Measurements from ENCODE around the gene LRSAM1. TPM values are rescaled to one million over a fixed set of nuclear protein-coding genes. Genes with fewer than 3 reads are reported as not detected.
A peak's percentile ranks its signal among the peaks of the same experiment; 100 is the strongest.

Gene LRSAM1
- total RNA-seq, 4 donors from 2014 or later: 8.0 to 16.2 (median 12.9) TPM

DNA sequence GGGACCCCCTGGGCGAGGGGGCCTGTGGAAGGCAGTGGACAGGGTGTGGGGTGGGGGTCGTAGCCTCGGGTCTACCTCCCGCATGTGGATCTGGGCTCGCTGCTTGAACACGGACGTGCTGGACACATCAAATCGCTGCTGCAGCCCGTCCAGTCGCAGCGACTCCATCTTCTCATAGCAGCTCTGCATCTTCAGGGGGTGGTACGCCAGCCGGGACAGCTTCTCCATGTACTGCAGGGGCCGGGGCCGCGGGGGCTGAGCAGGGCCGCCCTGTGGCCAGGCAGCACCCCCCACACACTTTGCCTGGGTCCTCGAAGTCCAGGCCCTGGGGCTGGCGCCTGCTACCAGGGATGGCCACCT, 57.6 kb downstream of the LRSAM1 start:
- WGBS, 2 donors: 84 to 85% methylated on average over 5 to 11 of the region's 19 CpGs
- Histone ChIP-seq H3K4me1 (peaks cover 12 to 42% (median 17%) of the 10 kb centered on the region in 3 donors), H3K4me3 (no peak overlapping the region), H3K27me3 (no peaks in the 10 kb centered on the region), H3K9me3 (no peaks in the 10 kb centered on the region), H3K36me3 (peaks cover 59 to 100% (median 71%) of the 10 kb centered on the region in 3 donors), H3K27ac (peak overlapping the region; percentile 26 to 75 (median 56))
- no peak for DNase-seq
- intact Hi-C loops (cut with DNase I): loop anchor here (5.0 to 10.0 kb wide), 2 partner anchors 78 to 216 kb away; no protein-coding TSS in a partner anchor
- TF ChIP-seq POLR2A (IDR thresholded peaks at IDR 0.05) (no peak), CTCF (IDR thresholded peaks at IDR 0.05) (no peak)

DNA sequence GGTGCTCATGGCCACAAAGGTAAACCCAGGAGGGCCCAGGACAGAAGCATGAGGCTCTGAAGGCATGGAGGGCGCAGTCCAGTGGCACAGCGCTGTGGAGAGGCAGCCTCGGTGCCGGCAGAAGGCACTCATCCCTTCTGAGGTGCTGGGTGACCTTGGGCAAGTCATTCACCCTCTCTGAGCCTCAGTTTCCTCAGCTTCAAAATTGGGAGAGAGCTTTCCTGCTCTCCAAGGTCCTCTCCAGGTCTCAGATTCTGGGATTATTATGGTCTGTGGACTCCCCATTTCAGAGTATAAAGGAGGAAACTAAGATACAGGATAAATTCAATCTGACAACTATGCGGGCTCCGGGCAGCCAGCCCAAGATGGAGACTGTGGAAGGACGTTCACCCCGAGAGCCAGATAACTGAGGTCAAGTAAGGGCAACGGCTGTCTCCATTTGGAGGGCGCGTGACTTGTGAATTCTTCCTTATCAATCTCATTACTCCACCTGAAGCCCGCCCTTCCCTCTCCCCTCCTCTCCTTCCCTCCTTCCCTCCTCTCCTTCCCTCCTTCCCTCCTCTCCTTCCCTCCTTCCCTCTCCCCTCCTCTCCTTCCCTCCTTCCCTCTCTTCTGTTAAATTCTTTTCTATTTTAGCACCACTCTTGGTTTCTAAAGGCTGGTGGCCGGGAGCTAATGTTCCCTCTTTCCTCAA, 58.1 kb downstream of the LRSAM1 start:
- Histone ChIP-seq H3K27ac (peak overlapping the region; percentile 26 to 75 (median 56)), H3K9me3 (no peaks in the 10 kb centered on the region), H3K27me3 (no peaks in the 10 kb centered on the region), H3K4me3 (no peak overlapping the region), H3K4me1 (peaks cover 8 to 37% (median 16%) of the 10 kb centered on the region in 3 donors), H3K36me3 (peaks cover 61 to 100% (median 71%) of the 10 kb centered on the region in 3 donors)
- no peak for TF ChIP-seq CTCF (IDR thresholded peaks at IDR 0.05)
- no peak for TF ChIP-seq POLR2A (IDR thresholded peaks at IDR 0.05)
- no peak for DNase-seq
- 73 to 75% methylated on average over 9 to 13 of the region's 13 CpGs for WGBS, 2 donors
- intact Hi-C loops (cut with DNase I): loop anchor here (5.0 to 10.0 kb wide), 2 partner anchors 78 to 215 kb away; no protein-coding TSS in a partner anchor

GRCh38 chr9:127509955-127510299, 58.6 kb downstream of the LRSAM1 start:
- peaks cover 5 to 31% (median 11%) of the 10 kb centered on the region in 3 donors for H3K4me1 ChIP-seq
- H3K27me3 ChIP-seq: no peaks in the 10 kb centered on the region
- peak overlapping the region; percentile 3 to 75 (median 56) for H3K27ac ChIP-seq
- H3K9me3 ChIP-seq: no peaks in the 10 kb centered on the region
- TF ChIP-seq CTCF (IDR thresholded peaks at IDR 0.05) (no peak), POLR2A (IDR thresholded peaks at IDR 0.05) (no peak)
- H3K4me3 ChIP-seq: no peak overlapping the region
- intact Hi-C loops (cut with DNase I): loop anchor here (5.0 to 10.0 kb wide), 2 partner anchors 77 to 215 kb away; no protein-coding TSS in a partner anchor
- WGBS, 2 donors: 40 to 75% methylated on average over 1 of the region's 15 CpGs
- DNase-seq: no peak
- peaks cover 61 to 100% (median 73%) of the 10 kb centered on the region in 3 donors for H3K36me3 ChIP-seq

- Histone ChIP-seq H3K9me3 (no peaks in the 10 kb centered on the region), H3K36me3 (peaks cover 57 to 100% (median 65%) of the 10 kb centered on the region in 3 donors), H3K27ac (no peak overlapping the region), H3K4me1 (peaks cover under 1 to 18% (median 4%) of the 10 kb centered on the region in 3 donors), H3K4me3 (no peak overlapping the region), H3K27me3 (no peaks in the 10 kb centered on the region)
- DNase-seq: no peak
- TF ChIP-seq CTCF (IDR thresholded peaks at IDR 0.05): no peak
- no peak for TF ChIP-seq POLR2A (IDR thresholded peaks at IDR 0.05)
- WGBS, 2 donors: 56 to 63% methylated on average over 2 of the region's 2 CpGs
- intact Hi-C loops (cut with DNase I): no loop called here
Measured at GRCh38 chr9:127514468-127514867, 63.2 kb downstream of the LRSAM1 start.

DNA sequence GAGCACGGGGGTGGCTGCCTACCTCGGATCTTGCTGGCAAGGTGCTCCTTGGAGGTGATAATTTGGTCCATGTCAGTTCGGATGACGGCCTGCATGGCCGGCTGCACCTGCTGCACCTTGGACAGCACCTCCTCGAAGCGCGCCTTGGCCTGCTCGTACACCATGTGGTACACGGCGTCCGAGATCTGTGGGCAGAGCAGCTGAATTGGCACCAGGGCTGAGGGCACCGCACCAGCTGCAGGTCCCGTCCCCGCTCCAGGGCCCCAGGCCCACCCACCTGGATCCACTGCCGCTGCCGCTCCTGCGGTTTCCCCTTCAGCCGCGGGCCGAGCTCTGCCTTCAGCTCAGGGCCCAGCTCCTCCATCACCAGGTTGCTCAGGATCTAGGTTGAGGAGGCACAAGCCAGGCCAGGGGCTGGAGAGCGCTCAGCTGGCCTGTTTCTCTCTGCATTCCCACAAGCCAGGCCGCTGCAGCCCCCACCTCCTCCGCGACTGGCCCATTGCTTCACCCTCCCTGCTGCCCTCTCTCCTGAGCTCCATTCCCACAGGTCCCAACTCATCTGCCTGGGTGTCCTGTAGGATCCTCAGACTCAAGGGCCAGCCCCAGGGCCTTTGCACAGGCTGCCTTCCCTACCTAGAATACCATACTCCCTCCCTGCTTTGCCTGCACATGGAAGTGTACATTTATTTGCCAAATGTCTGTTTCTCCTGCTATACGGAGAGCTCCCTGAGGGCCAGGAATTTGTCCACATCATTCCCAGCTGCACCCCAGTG, 65.7 kb downstream of the LRSAM1 start:
- intact Hi-C loops (cut with DNase I): no loop called here
- Histone ChIP-seq H3K4me3 (no peak overlapping the region), H3K27ac (peak overlapping the region in 1 of 4 donors; percentile 2), H3K27me3 (no peaks in the 10 kb centered on the region), H3K36me3 (peaks cover 52 to 100% (median 68%) of the 10 kb centered on the region in 3 donors), H3K4me1 (peaks cover 21 to 35% (median 26%) of the 10 kb centered on the region in 3 donors), H3K9me3 (no peaks in the 10 kb centered on the region)
- DNase-seq: no peak
- TF ChIP-seq POLR2A (IDR thresholded peaks at IDR 0.05) (no peak), CTCF (IDR thresholded peaks at IDR 0.05) (no peak)
- WGBS, 2 donors: 77 to 88% methylated on average over 6 to 23 of the region's 26 CpGs

All from esophagus squamous epithelium (tissue), 5 donors.